Panc1 (cell line): ENCODE measurements around the gene WNT9A.

Experiments
- CTCF ChIP-seq: fragments of 450-650 bp; IDR thresholded peaks from 2 replicates; pipeline ENCODE4 v1.5.1; 2017; ENCODE audit warnings: mild to moderate bottlenecking
- SIN3A ChIP-seq: IDR thresholded peaks from 2 replicates; pipeline ENCODE4 v1.6.1; 2012; ENCODE audit warnings: low read depth, mild to moderate bottlenecking, low read length, moderate library complexity, borderline replicate concordance; ENCODE audit not compliant: insufficient read depth
- TCF7L2 ChIP-seq: IDR thresholded peaks from 2 replicates; pipeline ENCODE4 v1.6.1; 2011; ENCODE audit warnings: mild to moderate bottlenecking, low read depth, low read length, inconsistent platforms
- TF ChIP-seq, protein P1 (sequence below), 2 experiments: IDR thresholded peaks; 2 replicates each; pipeline ENCODE4 v1.6.1; 2011 to 2012; ENCODE audit warnings: low read depth in 2 of 2, control low read depth in 1 of 2, low read length in 1 of 2, mild to moderate bottlenecking in 1 of 2, moderate library complexity in 1 of 2; ENCODE audit not compliant: insufficient read depth in 1 of 2

DNA sequence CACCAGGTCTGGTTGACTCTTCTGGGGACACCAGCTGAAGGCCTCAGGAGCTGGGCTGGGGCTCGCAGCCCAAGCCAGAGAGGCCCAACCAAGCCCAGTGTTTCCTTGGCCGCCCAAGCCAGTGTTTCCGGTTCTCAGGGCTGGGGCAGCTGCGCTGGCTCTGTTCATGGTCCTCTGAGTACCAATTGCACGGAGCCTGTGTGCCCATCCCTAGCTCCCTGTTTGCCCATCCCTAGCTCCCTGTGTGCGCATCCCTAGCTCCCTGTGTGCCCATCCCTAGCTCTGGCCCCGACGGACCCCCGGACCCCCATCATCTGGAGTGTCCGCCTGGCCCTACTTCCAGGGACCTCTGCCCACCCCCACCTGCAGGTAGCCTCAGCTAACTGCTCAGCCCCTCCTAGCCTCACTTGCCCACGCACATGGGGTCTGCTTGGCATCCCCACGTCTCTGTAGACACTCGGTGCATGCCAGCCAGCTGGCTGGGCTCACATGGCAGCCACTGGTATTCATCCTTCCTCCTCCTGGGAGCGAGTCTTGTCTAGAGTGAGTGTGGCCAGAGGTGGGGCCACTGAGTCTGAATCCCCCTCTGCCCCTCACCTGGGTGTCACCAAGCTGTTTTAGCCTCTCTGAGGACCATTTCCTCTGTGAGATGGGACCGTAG, 64.0 kb downstream of the WNT9A start:
- TF ChIP-seq CTCF (no peak), SIN3A (no peak), TCF7L2 (no peak)
- TF ChIP-seq, protein P1, sequence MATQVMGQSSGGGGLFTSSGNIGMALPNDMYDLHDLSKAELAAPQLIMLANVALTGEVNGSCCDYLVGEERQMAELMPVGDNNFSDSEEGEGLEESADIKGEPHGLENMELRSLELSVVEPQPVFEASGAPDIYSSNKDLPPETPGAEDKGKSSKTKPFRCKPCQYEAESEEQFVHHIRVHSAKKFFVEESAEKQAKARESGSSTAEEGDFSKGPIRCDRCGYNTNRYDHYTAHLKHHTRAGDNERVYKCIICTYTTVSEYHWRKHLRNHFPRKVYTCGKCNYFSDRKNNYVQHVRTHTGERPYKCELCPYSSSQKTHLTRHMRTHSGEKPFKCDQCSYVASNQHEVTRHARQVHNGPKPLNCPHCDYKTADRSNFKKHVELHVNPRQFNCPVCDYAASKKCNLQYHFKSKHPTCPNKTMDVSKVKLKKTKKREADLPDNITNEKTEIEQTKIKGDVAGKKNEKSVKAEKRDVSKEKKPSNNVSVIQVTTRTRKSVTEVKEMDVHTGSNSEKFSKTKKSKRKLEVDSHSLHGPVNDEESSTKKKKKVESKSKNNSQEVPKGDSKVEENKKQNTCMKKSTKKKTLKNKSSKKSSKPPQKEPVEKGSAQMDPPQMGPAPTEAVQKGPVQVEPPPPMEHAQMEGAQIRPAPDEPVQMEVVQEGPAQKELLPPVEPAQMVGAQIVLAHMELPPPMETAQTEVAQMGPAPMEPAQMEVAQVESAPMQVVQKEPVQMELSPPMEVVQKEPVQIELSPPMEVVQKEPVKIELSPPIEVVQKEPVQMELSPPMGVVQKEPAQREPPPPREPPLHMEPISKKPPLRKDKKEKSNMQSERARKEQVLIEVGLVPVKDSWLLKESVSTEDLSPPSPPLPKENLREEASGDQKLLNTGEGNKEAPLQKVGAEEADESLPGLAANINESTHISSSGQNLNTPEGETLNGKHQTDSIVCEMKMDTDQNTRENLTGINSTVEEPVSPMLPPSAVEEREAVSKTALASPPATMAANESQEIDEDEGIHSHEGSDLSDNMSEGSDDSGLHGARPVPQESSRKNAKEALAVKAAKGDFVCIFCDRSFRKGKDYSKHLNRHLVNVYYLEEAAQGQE (IDR thresholded peaks at IDR 0.05; ENCODE audit: insufficient read depth in 1 of 2, low read depth in 2 of 2, low read length in 1 of 2) = no peak
